Panc1 (cell line): Measurements from ENCODE around the gene RSRP1.
"Not testable (repeated sequence)": the region's sequence is repeated elsewhere in the genome, so short reads cannot be mapped to it uniquely, and the experiment has no call there.

Experiments
- CTCF ChIP-seq: fragments of 450-650 bp; IDR thresholded peaks from 2 replicates; pipeline ENCODE4 v1.5.1; 2017; ENCODE audit warnings: mild to moderate bottlenecking
- POLR2AphosphoS5 ChIP-seq: IDR thresholded peaks from 2 replicates; pipeline ENCODE4 v1.6.1; 2012; ENCODE audit warnings: mild to moderate bottlenecking, low read depth, low read length, moderate library complexity

- peak; percentile 58 for TF ChIP-seq CTCF
- TF ChIP-seq POLR2AphosphoS5 = not testable (repeated sequence)
These were observed 42.8 kb upstream of the RSRP1 start for GRCh38 chr1:25290043-25290442.
